Inflammatory macrophage (primary cell): ENCODE results near the gene AKIRIN2.
"Not testable (repeated sequence)": the region's sequence is repeated elsewhere in the genome, so short reads cannot be mapped to it uniquely, and the experiment has no call there.

Experiments
- DNase-seq, 2 donors: peaks; one replicate each; pipeline ENCODE4 v3.0.0-alpha.2; 2020 to 2022

The AKIRIN2 gene

DNA sequence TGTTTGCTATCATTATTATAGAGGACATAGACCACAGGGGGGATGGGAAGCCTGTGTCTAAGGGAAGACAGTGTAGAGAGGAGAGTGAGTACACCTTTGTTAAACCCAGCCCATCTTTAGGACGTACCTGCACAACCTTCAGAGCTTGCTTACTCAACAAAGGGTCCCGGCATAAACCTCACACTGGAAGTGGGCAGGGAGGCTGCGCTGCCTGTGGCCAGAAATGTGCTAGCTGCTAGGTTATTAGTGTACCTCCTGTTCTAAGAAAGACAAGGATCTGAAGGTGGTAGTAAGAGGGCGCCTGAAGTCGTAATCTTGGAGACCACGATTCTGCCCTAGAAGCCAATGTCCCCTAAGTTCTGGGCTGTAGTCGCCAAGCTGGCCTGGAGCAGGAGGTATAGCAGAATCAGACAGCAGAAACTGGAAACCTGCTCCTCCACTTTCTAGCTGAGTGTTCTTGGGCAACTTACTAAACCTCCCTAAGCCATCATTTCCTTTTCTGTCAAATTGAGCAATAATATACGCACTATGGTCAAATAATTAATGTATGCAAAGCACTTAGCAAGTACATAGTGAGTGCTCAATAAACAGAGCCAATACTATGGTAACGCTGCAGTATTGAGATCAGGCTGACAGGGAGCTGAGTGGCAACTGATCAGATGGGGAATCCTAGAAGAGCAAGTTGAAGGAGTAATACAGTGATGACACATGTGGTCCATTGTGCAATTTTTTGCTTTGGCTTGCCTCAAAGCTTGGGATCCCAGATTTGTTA lies 16.8 kb upstream of the AKIRIN2 start:
- peak; percentile 69 to 79 for DNase-seq

DNA sequence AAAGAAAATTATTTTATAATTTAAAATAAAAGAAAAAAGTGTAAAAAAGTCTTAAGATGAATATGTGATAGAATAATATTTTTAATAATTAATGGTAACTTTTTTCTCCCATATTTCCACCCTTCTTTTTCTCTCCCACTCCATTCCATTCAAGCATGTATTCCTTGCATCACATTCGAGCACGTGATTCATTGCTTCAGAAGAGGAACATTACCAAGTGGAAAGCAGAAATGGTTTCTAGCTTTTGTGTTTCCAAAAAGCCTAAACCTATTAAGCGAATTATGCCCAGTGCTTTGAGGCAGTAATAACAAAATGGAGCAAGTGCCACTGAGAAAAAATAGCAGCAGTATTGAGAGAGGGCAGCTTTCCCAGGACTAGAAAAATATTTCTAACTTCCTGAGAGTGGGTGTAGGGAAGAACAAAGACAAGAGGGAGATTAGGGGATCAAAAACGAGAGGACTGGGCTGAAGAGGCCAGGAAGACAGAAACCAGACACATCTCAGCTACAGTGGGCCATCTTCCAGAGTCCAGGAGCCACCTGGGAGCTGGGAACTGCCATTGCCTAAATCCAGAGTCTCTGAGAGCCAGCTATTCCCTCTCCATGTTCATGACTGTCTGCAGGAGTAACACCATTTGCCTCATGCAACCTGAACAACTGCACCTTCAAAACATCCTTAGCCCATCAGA lies 15.0 kb upstream of the AKIRIN2 start:
- peak; percentile 74 to 86 for DNase-seq

DNA sequence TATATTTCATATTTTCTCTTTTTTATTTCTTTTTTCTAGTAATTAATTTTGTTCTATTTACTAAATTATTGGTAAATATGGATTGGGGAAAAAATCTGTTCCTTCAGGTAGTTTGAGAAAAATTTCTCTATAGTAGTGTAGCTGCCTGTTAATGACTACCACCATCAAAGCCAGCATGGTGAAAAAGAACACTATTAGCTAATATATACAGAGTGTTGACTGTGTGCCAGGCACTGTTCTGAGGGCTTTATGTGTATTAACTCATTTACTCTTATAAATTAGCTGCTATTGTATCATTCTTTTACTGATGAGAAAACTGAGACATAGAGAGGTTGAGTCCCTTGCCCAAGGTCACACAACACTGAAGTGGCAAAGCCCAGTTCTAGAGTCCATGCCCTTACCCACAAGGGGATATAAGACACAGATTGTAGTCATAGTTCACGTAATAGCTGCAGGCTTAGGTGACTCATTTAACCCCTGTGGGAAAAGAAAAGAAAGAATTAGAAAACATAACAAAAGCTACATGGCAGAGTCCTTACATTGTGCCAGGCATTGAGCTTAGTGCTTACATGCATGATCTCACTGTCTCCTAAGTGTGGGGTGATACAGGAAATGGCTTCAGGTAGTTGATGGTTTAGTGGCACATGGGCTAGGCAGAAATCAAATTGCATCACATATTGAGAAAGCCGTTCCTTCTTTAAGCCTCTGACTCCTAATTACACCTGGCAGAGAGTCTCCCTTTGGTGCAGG lies 12.2 kb upstream of the AKIRIN2 start:
- DNase-seq: no peak

DNA sequence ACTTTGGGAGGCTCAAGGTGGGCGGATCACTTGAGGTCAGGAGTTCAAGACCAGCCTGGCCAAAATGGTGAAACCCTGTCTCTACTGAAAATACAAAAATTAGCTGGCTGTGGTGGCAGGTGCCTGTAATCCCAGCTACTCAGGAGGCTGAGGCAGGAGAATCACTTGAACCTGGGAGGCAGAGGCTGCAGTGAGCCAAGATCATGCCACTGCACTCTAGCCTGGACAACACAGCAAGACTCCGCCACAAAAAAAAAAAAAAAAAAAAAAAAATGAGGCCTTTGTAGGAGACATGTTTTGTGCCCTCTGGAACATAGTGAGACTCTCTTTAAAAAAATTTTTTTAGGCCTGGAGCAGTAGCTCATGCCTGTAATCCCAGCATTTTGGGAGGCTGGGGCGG lies 10.7 kb upstream of the AKIRIN2 start:
- DNase-seq: not testable (repeated sequence)

DNA sequence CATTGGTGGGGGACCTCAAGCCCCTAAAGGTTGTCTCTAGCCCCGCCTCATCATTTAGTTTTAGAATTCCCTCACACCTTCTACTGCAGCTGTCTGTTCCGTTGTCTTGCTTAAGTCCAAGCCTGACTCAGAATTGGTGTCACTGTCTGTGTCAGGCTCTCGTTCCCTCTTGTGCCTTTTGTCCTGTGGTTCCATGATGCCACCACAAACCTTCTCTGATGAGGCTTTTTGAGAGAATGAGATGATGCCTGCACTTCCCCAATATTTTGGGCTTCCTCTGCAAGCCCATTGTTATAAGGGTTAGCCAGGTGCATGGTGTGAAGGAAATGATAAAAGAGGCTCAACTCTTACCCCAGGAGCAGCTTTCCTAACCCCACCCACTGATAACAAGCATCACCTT lies 8.1 kb upstream of the AKIRIN2 start:
- DNase-seq: peak; percentile 70 to 76

DNA sequence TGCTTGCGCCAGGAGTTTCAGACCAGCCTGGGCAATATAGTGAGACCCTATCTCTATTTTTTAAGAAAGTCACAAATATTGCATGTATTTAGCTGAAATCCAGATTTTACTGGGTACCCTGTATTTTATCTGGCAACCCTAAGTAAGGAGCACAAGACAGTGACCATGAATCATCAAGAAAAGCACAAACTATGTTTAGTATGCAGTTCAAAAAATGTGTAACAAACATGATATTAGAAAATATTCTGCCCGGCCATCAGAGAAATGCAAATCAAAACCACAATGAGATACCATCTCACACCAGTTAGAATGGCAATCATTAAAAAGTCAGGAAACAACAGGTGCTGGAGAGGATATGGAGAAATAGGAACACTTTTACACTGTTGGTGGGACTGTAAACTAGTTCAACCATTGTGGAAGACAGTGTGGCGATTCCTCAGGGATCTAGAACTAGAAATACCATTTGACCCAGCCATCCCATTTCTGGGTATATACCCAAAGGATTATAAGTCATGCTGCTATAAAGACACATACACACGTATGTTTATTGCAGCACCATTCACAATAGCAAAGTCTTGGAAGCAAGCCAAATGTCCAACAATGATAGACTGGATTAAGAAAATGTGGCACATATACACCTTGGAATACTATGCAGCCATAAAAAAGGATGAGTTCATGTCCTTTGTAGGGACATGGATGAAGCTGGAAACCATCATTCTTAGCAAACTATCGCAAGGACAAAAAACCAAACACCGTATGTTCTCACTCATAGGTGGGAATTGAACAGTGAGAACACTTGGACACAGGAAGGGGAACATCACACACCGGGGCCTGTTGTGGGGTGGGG lies 6.8 kb upstream of the AKIRIN2 start:
- DNase-seq: not testable (repeated sequence)

DNA sequence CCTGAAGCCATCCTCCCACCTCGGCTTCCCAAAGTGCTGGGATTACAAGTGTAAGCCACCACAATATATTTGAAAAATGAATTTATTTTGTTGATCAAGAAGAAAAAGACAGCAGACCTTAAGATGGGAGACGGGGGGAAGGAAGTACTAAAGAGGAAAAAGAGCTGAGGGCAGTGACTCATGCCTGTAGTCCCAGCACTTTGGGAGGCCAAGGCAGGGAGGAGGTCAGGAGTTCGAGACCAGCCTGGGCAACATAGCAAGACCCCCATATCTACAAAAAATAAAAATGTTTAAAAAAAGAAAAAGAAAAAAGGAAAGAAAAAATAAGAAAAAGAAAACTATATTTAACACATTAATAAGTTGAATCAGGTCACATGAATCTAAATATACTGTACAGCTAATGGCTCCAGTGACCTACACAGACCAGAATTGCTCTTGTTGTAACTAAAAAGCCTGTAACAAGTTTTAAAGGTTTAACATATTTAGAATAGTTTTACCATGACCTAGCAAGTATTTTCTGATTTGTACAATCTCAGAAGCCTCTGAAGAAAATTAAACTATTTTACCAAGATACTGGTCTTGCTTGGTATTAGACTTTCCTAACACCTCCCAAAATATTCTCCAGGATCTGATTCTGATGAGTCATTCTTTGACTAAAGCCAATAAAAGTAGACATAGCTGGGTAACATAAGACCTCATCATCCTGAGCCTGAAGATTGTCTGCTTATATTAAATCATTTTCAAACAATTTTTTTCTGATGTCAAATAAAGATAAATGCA lies 4.3 kb upstream of the AKIRIN2 start:
- no peak for DNase-seq

DNA sequence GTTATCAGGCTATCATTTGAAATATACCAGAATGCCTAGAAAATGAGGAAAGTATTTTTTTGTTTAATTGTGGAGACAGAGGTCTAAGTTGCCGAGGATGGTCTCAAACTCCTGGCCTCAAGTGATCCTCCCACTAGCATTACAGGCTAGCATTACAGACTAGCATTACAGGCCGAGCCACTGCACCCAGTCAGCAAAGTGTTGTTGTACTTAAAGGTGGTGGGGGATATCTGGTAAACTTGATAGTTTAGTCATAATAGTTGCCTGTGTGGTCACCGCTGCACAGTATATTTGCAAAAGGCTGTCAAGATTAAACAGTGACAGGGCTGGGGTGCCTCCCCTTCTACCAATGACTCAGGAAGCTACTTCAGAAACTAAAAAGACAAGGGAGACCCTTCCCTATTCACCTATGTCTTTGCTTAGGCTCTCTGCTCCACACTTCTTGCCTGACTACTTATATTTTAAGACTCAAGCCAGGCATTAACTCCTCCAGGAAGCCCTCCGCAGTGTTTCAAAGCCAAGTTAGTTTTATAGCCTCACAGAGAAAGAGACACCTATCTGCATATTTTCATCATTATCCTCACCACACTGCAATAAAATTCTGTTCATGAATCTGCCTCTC lies 3.1 kb upstream of the AKIRIN2 start:
- DNase-seq: no peak

DNA sequence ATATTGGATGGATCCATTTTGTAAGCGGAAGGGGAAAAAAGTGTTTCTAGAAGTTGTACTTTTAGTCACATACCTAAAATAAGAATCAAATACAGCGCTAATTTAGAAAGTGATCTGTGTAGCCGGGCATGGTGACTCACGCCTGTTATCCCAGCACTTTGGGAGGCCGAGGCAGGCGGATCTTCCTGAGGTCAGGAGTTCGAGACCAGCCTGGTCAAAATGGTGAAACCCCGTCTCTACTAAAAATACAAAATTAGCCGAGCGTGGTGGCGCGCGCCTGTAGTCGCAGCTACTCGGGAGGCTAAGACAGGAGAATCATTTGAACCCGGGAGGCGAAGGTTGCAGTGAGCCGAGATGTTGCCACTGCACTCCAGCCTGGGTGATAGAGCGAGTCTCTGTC lies 1.0 kb upstream of the AKIRIN2 start:
- DNase-seq: not testable (repeated sequence)

DNA sequence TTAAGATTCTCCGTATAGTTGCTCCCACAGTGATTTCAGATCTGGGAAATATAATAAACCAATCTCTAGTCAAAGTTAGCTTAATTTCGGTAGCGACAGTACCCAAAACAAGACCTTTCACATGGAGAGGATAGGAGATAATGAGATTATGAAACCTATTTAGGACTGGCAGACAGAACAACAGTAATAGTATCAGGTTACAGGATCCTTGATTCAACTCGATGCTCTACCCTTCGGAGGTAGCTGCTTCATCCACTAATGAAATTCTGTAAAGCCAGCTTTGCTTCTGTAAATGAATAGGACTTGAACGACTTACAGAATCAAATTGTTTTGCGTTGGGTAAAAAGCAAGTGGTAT lies 534 bp upstream of the AKIRIN2 start:
- DNase-seq: no peak

DNA sequence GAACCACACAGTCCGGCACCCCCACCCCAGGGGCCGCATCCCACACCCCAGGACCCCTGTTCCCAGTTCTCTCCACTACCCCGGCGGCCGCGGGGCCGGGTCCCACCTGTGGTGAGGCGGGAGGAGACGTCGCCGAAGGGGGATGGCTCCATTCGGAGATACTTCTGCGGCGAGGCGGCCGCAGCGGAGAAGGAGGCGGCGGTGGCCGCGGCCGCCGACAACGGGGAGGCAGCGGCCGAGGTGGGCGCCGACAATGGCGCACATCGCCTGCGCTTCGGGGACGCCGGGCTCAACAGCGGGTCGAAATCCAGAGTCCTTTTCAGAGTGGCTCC lies 723 bp downstream of the AKIRIN2 start:
- DNase-seq: no peak

DNA sequence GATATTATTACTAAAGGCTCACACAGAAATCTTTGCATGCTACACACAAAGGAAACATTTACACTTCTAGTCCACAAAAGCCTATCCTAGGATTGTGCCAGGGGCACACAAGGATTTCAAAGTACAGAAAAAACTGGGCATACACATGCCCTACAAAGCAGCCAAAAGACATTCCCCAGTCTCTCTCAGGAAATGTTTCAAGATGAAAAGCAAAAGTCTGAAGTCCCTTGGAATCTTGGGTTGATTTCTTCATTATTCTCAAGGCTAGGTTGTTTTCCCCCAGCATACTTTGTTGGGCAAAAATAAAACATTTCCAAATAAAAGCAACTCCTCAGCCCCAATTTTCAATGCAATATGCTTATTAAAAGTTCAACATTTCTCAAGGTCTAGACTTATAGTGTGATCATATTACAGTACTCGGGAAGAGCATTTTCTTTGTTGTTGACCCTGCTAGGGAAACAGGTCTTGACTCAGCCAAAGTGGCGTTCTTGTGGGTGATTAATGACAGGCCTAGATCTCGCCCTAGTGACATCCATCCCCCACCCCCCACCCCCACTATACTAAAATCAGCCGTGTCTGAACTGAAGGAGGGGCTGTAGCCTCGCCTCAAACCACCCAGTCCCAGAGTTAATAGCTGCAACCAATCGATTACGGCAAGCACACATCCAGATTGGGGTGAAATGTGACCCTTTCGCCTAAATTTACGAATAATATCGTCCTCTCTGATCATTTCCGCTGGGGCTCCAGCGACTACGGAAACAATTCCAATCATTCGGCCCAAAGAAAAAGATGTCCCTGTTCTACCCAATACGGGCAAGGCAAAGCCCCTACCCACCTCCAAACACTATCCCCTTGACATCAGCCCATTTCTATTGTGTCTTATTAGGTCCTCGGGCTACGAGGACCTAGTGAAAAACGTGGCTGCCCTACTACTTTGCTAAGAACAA lies 1.4 kb downstream of the AKIRIN2 start:
- peak; percentile 71 to 81 for DNase-seq

DNA sequence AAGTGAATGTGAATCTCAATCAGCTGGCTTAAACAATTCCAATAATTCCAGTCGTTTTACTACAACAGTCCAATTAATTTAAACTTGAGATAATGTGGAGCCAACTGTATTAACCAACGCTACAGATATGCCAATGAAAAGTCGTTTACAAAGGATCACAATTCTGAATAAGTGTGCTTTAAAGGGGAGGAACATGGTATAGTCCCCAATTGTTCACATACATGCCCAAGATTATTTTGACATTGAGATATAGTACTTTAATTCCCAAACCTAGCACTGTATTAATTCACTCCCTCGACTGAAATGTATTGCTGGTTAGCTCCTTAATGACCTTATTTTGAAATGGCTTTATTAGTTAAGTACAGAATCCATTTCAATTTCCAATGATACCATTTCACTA lies 2.5 kb downstream of the AKIRIN2 start:
- DNase-seq: no peak

DNA sequence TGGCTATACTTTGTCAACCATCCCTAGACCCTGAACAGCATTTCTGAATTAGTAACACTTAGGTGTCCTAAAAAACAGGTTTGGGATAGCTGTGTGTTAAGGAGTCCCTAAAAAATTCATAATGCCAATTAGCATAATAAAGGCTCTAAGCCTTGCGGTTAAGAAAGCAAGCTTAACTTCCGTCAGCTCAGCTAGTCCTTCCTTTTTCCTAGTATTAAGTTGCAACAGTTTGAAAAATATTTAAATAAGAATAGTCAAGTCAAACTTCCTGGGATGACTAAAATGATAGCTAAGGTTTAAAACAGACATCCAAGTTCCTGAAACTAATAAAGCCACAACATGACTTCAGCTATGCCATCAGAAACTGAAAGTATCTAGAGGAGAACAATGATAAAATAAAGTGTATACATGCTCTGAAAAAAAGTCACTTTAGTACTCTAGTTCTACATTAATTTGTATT lies 3.5 kb downstream of the AKIRIN2 start:
- peak; percentile 64 to 94 for DNase-seq

DNA sequence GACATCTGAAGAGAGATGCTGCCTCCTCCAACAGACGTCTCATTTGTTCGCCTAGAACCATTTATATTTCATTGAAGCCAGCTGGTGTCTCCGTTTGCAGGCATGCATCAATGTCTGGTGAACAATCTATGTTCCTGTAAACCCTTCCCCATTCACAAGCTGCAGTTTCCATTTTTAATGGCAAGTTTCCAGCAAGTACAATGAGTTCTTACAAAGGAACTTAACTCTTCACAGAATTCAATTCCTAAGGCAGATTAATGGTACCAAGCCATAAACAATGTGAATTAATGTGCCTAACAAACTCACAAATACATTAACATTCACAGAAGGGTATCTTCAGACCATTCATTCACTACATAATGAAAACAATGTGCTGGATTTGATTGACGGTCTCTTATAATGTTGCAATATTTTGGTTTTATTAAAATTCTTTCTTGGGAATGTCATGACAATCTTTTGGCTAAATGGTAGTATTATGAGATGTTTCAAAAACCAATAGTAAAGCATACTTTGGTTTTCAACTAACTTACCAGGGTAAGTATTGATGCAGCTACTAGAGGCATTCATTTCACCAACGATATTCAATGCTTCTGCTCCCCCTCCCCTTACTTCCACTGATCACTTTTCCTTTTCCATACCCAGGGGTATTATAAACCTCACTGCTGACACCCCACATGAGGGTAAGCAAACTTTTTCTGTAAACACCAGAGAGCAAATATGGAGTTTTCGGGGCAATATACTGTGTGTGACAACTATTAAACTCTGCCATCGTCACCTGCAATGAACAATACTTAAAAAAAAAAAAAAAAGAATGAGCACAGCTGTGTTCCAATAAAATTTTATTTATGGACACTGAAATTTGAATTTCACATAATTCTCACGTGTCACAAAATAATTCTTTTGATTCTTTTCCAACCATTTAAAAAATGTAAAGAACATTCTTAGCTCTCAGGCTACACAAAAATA lies 4.2 kb downstream of the AKIRIN2 start:
- DNase-seq: peak; percentile 68 to 75

DNA sequence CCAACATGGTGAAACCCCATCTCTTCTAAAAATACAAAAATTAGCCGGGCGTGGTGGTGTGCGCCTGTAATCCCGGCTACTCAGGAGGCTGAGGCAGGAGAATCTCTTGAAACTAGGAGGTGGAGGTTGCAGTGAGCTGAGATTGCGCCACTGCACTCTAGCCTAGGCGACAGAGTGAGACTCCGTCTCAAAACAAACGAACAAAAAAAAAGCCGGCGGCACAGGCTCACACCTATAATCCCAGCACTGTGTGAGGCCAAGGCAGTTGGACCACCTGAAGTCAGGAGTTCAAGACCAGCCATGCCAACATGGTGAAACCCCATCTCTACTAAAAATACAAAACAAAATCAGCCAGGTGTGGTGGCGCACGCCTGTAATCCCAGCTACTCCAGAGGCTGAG lies 5.2 kb downstream of the AKIRIN2 start:
- DNase-seq: not testable (repeated sequence)

DNA sequence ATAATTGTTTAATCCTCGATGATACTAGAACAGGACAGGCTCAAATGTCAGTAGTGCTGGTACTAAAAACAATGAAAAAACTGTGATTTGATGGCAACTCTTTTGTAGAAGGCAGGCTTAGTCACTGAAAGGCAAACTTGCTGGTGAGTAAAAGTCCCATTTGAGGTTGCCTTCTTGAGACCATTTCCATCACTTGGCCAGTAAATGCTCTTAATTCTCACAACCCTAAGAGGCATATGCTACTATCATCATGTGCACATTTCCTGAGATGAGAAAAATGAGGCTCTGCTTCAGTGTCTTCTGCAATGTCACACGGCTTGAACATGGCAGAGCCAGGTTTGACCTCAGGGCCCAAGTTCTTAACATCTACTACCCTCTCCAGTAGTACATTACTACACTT lies 9.9 kb downstream of the AKIRIN2 start:
- no peak for DNase-seq

DNA sequence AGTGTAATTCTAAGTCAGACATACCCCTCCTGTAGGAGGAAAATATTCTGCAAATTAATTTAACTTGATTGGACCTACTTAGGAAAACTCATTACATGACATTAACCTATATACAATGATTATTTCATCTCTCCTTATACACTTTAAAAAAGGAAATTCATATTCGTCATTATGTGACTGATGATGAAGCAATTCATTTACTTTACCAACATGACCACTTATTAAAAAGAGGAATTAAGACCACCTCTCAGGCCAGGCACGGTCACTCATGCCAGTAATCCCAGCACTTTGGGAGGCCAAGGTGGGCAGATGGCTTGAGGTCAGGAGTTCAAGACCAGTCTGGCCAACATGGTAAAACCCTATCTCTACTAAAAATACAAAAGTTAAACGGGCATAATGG lies 11.6 kb downstream of the AKIRIN2 start:
- peak; percentile 11 to 38 for DNase-seq

DNA sequence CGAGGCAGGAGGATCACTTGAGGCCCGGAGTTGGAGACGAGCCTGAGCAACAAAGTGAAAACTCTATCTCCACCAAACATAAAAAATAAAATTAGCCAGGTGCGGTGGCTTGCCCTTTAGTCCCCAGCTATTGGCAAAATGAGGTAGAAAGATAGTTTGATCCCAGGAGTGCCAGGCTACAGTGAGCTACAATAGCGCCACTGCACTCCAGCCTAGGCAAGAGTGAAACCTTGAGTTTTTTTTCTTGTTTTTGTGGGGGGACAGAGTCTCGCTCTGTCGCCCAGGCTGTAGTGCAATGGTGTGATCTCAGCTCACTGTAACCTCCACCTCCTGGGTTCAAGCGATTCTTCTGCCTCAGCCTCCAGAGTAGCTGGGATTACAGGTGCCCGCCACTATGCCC lies 14.1 kb downstream of the AKIRIN2 start:
- DNase-seq: not testable (repeated sequence)
